Forelimb muscle (tissue), 1 donor: ENCODE measurements around the gene STX16. TPM values are rescaled to one million over a fixed set of nuclear protein-coding genes. Genes with fewer than 3 reads are reported as not detected.
A peak's percentile ranks its signal among the peaks of the same experiment; 100 is the strongest.

ENCODE experiments used
- DNase-seq: peaks from one replicate; pipeline ENCODE4 v3.0.0-alpha.2; 2013; ENCODE audit warnings: low read depth
- polyA plus RNA-seq: library from polyadenylated mRNA; unstranded; fragments of 120-200 nt; gene quantifications from one replicate; pipeline ENCODE4 v1.2.1, GENCODE V29; 2013; ENCODE audit not compliant: insufficient read length

STX16 gene
- polyA plus RNA-seq, 1 donor, result 67.1 TPM

GRCh38 chr20:58675641-58676040, 24.6 kb downstream of the STX16 start:
- no peak for DNase-seq

- no peak for DNase-seq
These were observed 25.1 kb downstream of the STX16 start for GRCh38 chr20:58676161-58676560.

- no peak for DNase-seq
These were observed 26.1 kb downstream of the STX16 start for GRCh38 chr20:58677079-58677604.

- no peak for DNase-seq
These were observed 26.7 kb downstream of the STX16 start for GRCh38 chr20:58677808-58678207.

GRCh38 chr20:58678806-58679205, 27.7 kb downstream of the STX16 start:
- no peak for DNase-seq

GRCh38 chr20:58682656-58683531, 31.8 kb downstream of the STX16 start:
- DNase-seq, result no peak

- no peak for DNase-seq
These were observed 33.2 kb downstream of the STX16 start for GRCh38 chr20:58684291-58684690.

GRCh38 chr20:58685988-58686387, 34.9 kb downstream of the STX16 start:
- DNase-seq, result no peak

- no peak for DNase-seq
These were observed 37.3 kb downstream of the STX16 start for GRCh38 chr20:58688414-58688813.

- DNase-seq, result no peak
These were observed 37.8 kb downstream of the STX16 start for GRCh38 chr20:58688840-58689239.

GRCh38 chr20:58690396-58691135, 39.5 kb downstream of the STX16 start:
- peak; percentile 60 for DNase-seq

GRCh38 chr20:58691773-58692578, 40.9 kb downstream of the STX16 start:
- DNase-seq, result no peak

- no peak for DNase-seq
These were observed 41.6 kb downstream of the STX16 start, which contains the start of gene NPEPL1 for GRCh38 chr20:58692579-58693225. Gene NPEPL1 (plus strand): TSS chr20:58692800. CDS start chr20:58692901, 101 bp downstream.

- DNase-seq, result no peak
These were observed 42.3 kb downstream of the STX16 start for GRCh38 chr20:58693226-58694006.

GRCh38 chr20:58694241-58695083, 43.4 kb downstream of the STX16 start:
- no peak for DNase-seq

- DNase-seq, result no peak
These were observed 44.1 kb downstream of the STX16 start for GRCh38 chr20:58695084-58695722.

- DNase-seq, result no peak
These were observed 44.9 kb downstream of the STX16 start for GRCh38 chr20:58695895-58696375.

- DNase-seq, result no peak
These were observed 45.4 kb downstream of the STX16 start for GRCh38 chr20:58696411-58696961.
